Activated CD8-positive, alpha-beta memory T cell treated with anti-CD3 and anti-CD28 coated beads, Interleukin-2, amount 50 U/mL, for 1 hour (primary cell): ENCODE measurements around the gene MESD.
A peak's percentile ranks its signal among the peaks of the same experiment; 100 is the strongest.

ENCODE experiments used
- DNase-seq: peaks from one replicate; pipeline ENCODE4 v3.0.0-alpha.2; 2020; ENCODE audit errors: extremely low read depth

MESD gene

DNA sequence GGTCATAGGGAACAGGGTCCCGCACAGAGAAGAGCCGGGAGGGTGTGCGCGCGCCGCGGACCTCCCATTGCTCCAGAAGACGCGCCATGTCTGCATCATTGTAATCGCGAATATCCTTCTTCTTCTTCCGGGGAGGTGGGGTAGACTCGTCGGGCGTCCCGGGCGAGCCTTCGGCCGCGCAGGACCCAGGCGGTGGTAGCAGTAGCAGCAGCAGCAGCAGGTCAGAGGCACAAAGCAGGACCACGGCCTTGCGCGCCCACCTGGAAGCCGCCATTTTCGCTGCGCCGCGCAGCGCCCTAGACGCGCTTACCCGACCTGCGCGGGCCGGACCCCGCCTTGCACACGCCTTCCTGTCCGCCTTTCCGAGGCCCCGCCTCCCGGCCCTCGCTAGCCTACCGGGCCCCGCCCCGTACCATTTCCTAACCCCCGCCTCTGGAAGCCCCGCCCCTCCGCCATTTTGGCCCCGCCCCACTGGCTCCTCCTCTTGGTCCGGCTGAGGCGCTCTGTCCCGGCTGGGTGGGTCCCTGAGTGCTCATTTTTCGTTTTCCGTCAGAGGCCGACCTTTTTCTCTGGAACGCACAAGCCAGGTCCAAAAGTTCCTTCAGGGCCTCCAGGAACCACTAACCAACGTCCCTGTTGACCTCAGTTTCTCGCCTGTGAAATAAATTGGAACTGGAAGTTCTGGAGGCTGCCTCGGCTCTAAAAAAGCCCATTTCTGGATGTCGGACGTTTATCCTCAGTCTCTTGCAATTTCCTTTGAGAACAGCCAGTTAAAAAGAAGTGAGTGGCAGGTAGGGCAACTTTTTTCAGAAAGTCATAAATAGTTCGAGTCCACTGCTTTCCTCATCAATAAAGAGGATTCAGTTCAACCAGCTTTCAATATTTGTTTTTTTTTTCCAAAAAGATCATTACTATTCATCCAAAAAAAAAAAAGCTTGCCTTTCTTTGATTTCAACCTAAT is at the start of gene MESD:
MESD (minus strand) TSS at position 302 of the 961 bp plus-strand sequence; CDS start at position 274, 28 bp downstream.
- DNase-seq: peak; percentile 83

DNA sequence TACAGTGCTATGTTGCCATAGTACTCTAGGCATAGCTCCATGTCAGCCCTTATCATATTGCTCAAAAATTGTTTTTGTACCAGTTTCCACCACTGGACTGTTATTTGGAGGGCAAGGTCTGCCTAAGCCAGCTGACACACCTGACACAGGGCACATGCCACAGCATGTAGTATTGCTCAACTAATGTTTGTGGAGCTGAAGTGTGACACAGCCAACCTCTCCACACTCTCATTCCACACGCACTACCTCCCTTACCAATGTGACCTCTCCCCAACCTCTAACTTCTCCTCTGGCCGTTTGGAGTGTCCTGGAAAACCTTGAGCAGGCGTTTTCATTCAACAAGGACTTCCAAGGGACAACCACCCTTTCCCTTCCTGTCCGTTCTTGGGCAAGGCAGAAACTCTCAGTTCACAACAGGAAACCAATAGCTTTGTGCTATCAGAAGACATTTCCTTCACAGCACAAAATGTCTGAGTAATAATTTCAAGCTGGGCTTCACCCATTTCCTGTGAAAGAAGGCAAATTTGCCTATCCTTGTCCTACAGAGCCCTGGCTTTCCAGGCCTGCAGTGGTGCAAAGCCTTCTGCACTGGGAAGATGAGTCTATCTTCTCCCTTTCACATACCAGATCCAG is 49.5 kb upstream of the MESD start:
- DNase-seq: no peak

DNA sequence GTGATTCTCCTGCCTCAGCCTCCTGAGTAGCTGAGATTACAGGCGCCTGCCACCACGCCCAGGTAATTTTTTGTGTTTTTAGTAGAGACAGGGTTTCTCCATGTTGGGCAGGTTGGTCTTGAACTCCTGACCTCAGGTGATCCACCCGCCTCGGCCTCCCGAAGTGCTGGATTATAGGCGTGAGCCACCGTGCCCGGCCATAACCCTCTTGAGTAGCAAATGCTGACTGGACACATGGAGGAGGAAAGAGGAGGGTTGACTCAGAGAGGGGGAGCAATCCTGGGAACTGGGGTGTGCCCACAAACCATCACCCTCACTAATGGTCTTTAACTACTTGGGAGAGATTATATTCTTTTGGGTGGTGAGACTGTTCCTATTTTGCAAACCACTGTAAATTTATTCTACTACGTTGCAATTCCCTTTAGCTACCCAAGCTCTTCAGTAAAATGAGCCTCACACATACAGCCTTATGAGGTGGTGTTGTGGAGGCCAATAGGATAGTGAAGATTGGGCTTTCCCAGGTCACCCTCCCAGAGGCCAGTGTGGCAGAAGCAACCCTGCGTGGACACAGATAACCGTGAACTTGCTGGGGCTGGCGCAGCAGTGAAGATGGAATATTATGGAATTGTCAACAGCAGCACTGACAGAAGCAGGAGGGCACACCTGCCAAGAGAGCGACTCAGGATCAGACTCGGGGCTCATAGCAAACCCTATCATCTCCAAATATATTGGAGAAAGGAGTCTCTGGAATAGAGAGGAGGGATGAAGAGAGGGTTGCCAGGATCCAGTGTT is 48.5 kb upstream of the MESD start:
- DNase-seq: no peak

DNA sequence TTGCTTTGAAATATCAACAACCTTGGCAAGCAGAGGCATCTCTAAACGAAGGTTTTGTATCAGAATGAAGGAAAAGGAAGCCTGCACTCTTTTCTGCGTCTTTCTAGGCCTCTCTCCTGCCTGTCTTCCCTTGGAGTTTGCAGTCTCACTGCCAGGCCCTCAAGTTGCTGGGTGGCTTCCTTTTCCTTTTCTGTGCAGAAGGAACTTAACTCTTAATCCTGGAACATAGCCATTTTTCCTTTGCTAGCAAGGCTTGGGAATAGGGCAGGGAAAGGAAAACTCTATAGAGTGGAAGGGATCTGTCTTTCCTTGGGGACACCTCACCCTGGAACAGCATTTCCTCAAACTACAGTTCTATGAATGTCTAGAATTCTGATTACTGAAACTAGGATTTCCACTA is 43.9 kb upstream of the MESD start:
- DNase-seq: no peak

DNA sequence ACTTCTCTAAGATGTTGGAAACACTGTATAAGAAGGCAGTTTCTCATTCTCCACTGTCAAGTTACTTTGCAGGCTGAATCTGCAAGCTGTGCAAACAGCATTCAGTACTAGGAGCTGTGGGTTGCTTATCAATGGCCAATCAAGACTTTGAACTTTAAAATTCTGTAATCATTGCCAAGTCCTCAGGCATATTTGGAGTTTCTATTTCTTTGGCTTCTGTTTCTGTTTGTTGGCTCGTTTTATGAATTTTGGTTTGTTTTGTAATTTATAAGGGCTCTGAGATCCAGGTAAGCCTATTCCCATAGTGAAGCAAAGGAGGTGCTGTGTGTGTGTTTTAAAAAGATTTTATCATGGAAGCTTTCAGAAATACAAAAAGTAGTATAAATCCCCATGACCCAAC is 43.2 kb upstream of the MESD start:
- no peak for DNase-seq

DNA sequence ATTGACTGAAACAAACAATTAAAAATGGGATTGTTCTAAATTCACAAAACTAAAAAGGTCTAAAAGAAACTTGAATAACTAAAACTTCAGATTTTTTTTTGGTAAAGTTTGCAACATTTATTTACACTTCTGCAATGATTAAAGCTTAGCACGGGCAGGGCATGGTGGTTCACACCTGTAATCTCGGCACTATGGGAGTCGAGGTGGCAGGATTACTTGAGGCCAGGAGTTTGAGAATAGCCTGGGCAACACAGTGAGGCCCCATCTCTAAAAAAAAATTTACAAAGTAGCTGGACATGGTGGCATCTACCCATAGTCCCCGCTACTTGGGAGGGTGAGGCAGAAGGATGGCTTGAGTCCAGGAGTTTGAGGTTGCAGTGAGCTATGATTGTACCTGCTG is 42.7 kb upstream of the MESD start:
- no peak for DNase-seq

DNA sequence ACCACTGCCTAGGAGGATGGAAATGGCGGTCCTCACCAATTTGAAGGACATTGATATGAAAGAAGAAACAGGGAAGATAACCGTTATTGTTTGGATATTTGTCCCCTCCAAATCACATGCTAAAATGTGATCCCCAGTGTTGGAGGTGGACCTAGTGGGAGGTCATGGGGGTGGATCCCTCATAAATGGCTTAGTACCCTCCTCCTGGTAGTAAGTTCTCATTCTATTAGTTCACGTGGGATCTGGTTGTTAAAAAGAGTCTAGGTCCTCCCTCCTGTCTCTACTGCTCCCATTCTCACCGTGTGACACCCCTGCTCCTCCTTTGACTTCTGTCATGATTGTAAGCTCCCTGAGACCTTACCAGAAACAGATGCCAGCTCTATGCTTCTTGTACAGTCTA is 41.6 kb upstream of the MESD start:
- no peak for DNase-seq

DNA sequence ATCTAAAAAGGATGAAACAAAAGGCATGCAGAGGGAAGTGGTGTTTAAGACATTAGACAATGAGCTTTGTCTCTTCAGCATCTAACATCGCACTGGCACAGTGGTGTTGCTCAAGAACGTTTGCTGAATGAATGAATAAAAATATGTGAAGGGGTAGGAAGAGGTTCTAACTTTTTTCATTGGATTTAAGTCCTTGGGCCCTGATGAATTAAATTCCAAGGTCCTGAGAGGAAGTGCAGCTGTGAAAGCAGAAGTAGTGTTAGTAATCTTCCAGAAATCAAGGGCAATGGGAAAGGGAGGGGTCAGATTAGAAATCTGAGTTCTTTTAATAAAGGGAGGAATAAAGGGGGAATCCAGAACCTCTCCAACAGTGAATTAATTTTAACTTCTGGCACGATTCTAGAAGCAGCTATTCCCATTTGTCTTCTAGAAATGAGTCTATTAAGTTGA is 40.7 kb upstream of the MESD start:
- DNase-seq: no peak

DNA sequence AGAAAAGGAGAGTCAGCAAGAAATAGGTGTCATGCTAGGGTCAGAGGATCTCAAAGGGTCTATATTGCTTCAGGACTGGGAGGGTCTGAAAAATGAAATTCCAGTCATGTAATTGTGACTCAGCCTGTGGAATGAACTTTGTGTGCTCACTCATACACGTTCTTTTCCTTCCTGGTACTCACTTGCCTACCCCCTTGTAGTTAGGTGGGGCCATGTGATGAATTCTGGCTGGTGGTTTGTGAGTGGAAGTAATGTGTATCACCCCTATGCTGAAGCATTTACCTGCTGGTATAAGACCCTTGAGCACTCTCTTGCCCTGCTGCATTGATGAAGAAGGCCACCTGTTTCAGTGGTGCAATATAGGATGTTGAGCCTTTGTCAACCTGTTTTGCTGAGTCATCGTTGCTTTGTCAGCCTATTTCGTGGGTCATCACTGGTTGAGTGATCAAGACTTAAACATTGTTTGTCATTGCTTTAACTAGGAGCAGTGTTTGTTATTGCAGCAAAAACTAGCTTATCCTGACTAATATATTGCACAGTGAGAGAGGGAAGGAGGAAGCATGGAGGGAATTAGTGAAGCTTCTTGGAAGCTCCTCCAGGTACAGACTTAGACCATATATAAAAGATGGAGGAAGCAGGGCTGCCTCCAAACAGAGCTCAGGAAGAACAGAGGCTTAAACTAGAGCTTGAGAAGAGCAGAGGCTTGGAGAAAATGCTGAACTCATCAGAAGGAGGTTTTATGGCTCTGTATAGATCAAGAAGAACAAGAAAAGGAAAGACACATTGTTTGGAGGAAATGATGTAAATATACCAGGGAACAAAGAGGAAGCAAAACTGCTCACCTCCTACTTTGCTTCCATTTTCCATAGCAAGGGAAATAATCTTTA is 40.0 kb upstream of the MESD start:
- no peak for DNase-seq

DNA sequence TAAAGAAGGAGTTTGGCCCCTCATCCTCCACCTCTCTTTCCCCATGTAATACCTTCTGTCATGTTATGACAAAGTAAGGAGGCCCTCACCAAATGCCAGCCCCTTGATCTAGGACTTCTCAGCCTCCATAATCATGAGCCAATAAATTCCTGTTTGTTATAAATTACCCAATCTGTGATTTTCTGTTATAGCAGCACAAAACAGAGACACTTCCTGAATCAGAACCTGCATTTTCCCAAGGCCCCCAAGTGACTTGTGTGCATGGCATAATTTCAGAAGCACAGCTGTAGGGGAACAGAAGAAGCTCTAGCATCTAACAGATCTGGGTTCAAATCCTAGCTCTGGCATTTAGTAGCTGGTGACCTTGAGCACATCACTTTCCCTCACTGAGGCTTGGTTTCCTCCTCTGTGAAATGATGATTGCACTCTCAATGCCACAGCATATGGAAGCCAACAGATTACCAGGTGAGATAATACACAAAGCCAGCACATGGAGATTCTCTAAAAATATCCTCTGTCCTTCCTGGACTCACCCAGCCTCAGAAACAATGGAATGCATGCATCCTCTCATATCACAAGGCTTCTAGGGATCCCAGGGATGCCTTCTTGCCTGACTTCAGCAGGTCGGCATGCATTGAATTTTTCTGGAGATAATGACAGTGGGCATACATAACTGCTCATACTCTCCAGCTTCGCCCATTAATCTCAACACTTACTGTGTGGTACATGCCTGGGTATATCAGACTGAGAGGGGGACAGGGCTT is 37.4 kb upstream of the MESD start:
- no peak for DNase-seq

DNA sequence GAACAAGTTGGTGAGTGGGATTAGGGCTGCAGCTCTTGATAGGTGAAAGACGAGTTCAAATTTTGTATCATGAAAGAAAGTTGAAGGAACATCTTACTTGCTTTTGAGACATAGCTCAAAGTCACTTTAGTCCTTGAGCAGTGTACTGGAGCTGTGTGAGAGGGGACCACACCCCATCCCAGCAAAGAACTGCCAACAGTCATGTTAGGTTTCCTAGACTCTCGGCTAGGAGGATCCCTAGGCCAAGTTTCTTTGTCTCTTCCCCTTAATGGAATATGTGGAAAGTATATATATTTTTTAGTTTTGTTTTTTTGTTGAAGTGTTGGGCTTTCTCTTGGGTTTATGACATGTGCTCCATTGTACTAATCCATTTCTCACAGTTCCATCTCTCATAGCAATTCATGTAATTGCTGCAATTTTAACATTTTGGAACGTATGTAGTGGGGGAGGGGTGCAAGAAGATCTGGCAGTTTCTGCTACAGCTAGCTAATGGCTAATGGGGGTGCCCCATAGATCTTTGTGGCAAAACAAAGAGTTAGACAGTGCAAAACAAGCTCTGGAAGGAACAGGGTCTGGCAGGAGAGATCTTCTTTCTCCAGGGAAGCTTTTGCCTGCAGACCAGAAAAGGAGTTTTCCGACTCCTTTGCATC is 36.2 kb upstream of the MESD start:
- DNase-seq: no peak

DNA sequence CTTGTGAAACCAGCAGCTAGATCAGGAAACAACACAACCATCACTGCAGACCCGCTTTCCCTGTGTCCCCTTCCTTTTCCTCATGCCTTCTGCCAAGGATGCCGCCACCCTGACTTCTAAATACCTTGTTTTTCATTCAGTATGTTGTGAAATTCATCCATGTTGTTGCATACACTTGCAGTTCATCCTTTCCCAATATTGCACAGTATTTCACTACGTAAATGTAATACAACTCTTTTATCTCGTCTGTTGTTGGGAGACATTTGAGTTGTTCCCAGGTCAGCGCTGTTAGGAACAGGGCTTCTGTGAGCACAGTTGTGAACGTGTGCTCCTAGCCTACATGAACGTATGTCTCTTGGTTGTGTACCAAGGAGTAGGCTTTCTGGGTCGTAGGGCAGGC is 35.3 kb upstream of the MESD start:
- no peak for DNase-seq

DNA sequence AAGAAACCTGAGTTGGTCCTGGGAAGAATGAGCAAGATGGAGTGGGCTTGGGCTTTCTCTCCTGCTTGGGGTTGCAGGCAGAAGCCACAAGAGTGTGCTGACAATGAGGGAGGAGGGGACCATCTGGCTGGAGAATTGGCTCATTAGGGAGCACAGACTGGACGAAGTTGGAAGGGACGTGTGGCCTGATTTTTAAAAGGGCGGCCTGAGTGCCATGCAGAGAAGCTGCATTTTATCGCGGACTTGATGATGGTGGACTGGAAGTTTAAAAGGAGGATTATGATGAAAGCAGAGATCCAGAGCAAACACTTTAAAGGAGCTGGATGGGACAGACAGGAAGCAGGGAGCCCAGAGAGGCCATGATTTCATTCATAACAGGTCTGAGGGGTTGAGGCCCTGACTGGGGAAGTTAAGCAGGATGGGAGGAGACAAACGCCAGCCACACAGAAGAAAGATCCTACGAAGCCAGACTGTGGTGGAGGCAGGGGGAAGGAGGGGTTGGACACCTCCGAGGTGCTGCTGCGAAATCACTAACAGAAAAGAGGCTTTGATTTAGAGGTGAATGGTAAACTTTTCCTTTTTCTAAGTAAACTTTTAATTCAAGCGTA is 34.8 kb upstream of the MESD start:
- DNase-seq: no peak

DNA sequence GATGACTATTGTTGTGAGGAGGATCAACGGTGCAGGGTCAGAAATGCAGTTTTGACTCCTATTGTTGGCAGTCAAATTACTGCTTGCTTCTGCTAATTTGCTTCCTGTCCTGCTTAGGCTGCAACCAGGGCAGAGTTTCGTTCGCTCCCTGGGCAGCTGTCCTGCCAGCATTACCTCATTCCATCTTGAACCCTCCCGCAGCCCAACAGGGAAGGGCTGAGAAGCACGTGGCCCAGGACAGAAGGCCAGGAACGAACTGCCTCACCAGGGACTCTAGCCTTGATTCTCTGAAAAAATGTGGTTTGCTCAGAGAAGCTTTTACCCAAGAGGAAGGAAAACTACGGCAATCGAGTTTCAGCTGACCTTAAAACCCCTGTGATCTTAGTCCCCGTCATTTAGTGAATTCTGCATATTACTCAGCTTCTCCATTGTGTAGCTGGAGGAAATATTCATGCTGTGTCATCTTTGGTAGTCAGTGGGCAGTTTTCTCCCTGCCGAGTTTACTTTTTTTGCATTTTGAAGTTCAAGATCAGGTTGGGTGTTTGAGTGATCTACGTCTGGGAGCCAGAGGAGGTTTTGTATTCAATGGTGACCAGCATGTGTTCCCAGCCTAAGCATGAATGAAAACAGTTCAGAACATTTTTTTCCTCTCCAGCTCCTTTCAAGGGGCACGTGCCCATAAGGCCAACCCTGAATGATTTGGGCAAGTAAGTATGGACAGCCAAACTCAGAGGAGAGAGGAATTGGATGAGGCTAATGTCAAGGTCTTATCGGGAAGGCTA is 34.1 kb upstream of the MESD start:
- DNase-seq: no peak

DNA sequence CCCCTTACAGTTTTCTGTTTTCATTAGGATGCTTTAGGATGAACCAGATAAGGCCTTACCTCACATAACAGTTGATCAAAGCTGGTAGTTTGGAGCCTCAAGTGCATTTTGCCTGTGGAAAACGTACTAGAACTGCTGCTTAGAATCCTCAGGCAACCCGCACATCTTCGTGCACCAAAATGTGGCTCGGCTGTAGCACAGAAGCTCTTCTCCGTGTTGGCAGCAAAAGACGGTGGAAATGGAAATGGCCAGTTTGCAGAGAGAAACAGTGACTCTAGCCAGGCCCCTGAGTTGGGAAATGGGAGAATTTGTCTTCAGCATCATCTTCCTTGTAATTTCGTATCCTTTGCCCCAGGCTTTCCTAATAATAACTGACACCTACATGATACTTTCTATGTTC is 31.7 kb upstream of the MESD start:
- no peak for DNase-seq

DNA sequence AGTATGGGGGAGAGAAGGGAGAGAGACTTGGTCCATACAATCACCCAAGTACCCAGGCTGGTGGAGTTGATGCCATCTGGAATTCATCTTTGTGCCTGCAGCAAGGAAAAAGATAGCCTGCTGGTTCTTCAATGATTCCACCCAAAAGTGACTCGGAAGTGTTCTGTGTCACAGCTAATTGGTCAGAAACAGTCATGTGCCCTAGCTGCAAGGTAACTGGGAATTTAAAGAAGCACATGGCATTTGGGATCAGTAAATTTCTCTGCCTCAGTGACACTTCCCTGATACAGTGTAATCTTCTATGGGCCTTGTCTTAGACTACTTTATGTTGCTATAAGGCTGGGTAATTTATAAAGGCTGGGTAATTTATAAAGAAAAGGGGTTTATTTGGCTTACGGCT is 28.6 kb upstream of the MESD start:
- no peak for DNase-seq

DNA sequence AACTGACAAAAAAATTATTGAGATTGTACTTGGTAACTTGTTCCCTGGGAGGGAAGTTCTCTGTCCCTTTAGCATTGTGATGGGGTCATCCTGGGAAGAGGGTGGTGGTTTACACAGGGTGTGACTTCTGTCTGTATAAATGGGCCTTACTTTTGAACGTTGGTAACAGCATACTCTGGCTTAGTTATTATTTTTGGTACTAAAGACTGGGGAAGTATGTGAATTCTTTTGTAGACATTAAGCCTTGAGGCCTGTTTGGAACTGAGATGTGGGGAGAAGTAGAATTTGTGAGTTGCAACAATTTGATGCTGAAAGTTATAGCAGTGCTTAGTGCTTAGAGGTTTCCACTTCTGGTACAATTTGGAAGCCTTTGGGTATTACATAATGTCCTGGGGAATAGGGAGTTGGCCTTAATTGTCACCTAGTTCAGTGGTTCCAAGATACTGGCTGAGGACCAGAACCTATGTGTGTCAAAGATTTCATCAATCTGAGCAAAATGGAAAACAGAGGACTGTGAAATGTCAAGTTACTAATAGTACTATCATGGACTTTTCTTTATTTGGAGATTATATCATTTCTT is 27.0 kb upstream of the MESD start:
- no peak for DNase-seq
